ENCODE data around the gene LDLRAD4.
"Not testable (repeated sequence)": the region's sequence is repeated elsewhere in the genome, so short reads cannot be mapped to it uniquely, and the experiment has no call there.

Gene LDLRAD4

DNA sequence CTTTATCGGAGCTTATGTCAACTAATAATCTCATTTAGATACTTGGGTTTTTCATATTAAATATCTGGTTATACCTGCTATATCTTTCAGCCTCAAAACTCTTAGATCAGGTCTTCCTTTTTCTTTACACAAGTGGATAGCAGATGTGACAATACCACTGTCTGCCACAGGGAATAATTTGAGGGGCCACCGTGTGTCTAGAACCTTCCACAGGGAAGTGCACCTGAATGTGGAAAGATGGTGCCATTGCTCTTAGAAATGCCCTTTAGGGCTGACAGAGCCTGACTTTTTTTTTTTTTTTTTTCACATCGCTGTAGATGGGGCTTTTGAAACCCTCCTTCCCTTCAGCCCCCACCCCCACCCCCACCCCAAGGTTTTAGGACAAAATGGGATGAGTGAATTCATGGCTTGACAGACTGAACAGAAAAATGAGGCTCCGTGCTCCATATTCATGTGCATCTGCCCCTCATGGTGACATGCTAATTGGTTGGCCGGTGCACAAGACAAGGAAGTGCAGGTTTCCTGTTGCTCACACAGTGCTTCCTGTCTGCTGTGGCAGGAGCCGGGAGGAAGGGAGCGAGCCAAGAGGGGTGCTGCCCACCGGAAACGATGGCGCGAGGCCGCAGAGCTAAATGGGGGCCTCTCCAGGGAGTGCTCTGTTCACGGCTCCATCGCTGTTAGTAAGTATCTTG, 246.0 kb downstream of the LDLRAD4 start:
- DNase-seq (ENCODE audit: low read depth), result peak; percentile 62

DNA sequence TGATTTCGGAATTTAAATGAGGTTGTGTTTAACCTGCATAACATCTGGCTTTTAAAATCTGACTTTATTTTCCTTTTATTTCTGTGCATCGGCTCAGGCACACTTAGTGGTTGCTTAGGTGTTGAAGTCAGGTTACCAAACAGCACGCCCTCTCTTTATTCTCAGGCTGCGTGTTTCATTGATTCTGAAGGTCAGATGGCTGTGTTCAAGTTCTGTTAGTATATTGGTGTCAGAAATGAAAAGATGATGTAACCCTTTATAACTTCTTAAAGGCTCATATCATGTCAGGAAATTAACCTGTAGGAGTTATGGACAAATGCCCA, 246.5 kb downstream of the LDLRAD4 start:
- DNase-seq (ENCODE audit: low read depth), result no peak

DNA sequence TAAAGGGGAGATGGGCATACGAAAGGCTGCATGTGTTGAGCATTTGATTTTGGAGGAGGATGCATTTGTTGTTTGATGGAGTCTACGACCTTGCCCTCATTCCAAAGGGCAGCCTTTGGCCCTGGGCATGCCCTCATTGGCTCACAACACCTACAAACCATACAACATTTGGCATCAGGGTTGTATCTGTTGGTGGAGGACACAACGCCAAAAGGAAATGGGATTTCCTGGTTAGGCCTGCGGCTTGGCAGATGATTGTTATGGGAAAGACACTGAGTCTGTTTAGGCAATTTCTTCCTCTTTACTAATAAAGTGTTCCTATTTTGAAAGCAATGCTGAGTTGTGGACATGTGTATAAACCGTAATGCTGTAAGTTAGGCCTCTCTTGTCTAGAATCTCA, 246.9 kb downstream of the LDLRAD4 start:
- no peak for DNase-seq (ENCODE audit: low read depth)

DNA sequence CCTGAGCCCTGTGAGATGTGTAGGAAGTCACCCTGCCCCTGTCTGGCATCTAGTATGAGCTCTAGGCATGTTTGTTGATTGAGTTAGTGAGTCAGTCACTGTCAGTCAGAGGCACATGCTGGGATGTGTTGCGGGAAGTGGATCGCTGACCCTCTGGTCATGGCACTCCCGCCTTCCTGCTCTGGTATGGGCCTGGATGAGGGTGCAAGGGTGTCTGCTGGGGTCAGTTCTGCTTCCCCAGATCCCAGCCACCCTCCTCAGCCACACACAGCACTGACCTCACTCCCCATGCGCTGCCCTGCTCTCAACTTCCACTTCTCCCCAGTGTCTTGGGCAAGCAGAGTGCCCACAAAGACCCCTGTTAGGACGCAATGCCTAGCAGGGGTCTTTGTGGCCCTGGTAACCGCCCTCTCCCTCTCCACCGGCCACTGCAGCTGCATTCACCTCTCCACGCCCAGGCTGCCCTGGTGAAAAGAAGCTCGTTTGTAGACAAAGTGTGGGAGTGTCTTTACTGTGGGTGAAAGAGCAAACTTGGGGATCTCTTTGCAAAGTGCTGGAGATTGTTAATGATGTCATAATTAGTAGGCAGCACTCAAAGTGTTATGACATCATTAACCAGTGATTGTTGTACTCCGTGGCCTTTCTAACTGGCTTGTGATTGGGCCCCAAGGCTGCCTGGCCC, 252.1 kb downstream of the LDLRAD4 start:
- no peak for DNase-seq (ENCODE audit: low read depth)

DNA sequence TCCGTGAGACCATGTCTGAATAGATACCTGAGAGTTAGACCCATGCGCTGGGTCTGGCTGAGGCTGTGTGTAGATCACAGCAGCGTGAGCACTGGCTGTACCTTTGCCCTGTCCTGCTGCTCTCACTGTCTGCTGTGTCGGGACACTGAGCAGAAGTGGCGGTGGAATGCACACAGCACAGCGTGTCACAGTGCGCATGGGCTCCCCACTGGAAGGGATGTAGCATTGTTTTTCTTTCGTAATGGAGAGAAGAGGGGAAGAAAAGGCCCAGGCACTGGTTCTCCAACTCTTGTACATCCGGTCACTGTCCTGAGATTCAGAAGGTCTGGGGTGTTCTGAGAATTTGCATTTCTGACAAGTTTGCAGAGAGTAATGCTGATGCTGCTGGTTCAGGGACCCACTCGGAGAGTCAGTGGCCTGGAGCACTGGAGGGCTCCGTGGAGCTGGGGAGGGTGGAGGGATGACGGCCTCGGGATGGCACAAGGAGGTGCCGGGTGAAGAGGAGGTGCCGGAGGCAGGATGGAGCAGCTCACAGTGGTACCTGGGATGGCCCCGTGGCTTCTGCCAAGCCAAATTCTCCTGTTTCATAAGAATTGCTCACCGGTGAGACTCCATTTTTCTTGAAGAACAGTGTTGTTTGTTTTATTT, 252.8 kb downstream of the LDLRAD4 start:
- no peak for DNase-seq (ENCODE audit: low read depth)

DNA sequence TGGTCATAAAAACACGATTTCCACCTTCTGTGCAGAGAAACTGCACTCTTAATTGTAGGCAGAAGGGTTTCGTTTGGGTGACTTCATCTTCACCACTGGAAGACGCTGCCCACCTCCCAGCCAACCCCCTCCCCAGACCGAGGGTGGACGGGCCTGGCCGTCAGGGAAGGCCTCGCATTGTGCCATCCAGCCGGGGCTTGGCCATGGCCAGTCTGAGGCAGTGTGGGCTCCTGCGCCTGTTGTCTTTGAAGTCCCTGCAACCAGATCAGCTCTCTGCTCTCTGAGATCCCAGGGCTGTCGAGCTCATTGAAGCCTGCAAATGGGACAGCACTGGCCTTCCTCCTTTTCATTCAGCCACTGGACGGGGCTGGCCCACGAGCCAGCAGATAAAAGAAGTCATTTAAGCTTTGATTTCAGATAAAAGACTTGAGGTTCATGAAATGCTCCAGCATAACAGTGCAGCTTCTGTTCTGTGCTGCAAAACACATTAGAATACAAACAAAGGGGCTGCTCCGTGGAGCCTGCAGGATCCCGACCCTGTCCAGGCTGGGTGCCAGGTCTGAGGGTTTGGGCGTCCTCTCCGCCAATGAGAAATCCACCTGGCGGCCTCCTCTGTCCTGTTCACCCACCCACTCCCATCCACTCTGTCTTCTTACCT, 253.5 kb downstream of the LDLRAD4 start:
- no peak for DNase-seq (ENCODE audit: low read depth)

DNA sequence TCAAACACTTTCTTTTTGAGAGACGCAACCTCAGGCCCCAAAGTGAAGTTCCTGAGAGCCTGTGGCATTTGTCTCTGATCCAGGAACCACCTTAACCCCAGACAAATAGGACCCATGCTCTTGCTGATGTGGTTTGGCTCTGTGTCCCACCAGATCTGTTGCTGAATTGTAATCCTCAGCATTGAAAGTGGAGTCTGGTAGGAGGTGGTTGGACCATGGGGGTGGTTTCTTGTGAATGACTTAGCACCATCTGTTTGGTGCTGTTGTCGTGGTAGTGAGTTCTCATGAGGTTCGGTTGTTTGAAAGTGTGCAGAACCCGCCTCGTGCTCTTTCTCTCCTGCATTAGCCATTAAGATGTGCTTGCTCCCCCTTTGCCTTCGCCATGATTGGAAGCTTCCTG, 255.2 kb downstream of the LDLRAD4 start:
- DNase-seq (ENCODE audit: low read depth), result no peak

DNA sequence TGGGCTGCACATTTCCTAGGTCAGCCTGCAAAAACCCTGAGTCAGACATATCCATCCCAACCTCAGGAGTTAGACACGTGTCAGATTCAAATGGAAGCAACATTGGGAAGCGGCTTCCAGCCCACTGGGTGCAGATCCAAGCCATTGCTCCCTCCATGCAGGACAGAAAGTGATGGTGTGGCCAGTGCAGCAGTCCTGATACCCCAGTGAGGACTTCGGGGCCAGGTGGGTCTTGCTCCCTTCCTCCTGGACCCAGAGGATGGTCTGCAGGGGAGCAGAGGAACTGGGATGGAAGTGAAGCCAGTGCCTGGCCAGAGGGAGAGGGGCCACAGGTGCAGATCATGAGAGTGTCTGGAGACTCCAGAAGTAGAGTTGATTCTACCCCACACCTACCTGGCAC, 255.8 kb downstream of the LDLRAD4 start:
- DNase-seq (ENCODE audit: low read depth), result no peak

DNA sequence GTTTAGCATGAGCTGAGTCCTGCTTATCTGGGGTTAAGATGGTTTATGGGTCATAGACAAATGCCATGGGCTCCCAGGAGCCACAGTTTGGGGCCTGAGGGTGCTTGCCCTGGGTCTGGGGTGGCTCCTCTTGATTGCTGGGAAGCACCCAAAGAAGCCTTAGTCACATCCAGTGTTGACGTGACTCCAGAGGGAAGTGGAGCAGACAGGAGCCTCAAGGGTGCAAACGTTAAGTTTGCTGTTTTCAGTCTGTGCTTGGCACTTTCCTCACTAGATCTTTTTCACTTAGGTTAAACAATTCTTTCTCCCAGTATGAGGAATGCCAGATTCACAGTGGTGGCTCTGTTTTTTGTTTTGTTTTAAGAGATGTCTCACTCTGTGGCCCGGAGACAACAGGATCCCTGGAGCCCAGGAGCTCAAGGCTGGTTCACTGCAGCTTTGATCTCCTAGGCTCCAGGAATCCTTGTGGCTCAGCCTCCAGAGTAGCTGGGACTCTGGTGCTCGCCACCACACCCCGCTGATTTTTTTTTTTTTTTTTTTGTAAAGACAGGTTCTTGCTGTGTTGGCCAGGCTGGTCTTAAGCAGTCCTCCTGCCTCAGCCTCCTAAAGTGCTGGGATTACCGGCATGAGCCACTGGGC, 256.5 kb downstream of the LDLRAD4 start:
- no peak for DNase-seq (ENCODE audit: low read depth)

DNA sequence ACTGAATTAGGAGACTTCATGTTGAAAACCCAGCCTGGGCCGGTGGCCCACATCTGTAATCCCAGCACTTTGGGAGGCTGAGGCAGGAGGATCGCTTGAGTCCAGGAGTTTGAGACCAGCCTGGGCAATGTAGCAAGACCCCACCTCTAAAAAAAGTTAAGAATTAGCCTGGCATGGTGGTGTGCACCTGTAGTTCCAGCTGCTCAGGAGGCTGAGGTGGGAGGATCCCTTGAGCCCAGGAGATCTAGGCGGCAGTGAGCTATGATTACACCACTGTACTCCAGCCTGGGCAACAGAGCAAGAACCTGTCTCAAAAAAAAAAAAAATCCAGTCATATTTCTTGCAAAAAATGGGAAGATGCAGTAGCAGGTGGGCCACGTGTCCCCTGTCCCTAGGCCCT, 257.8 kb downstream of the LDLRAD4 start:
- DNase-seq (ENCODE audit: low read depth), result not testable (repeated sequence)

DNA sequence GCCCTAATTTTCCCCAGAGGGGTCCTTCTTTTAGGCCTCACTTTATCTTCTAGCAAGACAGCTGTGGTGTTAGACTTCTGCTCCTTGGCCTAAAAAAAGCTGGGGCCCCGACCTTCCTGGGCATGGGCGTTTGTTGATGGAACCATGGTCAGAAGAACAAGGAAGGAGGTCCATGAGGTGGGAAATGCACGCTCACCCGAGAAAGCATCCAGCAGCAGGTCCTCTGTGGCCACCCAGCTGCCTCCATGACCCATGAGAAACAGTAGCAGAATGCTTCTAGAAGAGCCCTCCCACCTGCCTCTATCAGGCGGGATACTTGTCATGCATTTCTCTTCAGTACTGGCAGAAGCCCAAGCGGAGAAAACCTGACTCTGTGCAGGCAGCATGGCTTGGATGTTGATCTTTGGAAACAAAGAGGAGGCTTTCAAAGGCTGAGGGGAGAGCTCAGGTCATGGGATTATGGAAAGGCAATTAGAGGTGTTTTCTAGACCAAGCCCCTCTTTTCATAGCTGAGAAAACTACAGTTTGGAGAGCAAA, 258.7 kb downstream of the LDLRAD4 start:
- DNase-seq (ENCODE audit: low read depth), result no peak

DNA sequence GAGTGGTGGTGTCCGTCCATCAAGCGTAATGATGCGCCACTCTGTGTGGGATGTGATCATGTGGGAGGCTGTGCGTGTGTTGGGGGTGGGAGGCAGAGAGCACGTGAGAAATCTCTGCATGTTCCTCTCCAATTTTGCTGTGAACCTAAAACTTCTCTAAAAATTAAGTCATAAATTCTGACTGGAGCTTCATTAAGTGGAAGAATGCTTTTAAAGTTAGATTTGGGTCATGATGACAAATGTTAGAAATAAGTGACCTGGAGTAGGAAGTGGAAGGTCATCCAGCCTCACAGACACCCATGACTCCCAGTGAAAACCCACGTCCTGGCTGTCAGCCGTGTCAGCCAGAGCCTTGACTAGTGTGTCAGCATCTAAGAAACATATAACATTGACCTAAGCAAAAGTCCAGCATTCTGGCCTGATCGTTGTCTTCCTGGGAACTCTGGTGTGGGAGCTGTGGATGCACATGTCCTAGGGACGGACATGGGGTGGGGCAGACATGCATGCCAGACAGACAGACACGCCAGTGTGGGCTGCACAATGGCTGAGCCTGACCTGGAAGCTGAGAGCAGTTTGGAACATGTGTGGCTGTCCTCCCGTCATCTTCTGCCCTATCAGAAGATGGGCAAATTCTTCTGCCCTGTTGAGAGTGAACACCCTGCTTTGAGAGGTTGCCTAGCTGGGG, 262.2 kb downstream of the LDLRAD4 start:
- DNase-seq (ENCODE audit: low read depth), result no peak

DNA sequence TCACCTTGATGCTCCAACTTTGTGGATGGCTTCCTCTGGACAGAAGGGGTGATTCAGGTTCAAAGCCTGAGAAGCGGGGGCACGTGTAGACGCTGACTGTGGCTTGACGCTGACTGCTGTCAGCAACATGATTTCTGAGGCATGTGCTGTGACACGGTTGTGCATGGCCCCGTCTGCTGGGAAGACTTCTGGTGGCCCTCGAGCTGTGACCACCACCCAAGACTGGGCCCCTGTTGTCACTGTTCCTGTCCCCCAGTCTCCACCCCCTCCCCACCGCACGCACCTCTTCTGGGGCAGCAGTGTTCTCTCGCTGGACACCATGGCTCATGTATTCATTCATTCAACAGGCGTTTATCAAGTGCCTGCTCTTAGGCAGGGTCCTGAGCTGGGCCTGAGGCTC, 262.8 kb downstream of the LDLRAD4 start:
- DNase-seq (ENCODE audit: low read depth), result no peak

DNA sequence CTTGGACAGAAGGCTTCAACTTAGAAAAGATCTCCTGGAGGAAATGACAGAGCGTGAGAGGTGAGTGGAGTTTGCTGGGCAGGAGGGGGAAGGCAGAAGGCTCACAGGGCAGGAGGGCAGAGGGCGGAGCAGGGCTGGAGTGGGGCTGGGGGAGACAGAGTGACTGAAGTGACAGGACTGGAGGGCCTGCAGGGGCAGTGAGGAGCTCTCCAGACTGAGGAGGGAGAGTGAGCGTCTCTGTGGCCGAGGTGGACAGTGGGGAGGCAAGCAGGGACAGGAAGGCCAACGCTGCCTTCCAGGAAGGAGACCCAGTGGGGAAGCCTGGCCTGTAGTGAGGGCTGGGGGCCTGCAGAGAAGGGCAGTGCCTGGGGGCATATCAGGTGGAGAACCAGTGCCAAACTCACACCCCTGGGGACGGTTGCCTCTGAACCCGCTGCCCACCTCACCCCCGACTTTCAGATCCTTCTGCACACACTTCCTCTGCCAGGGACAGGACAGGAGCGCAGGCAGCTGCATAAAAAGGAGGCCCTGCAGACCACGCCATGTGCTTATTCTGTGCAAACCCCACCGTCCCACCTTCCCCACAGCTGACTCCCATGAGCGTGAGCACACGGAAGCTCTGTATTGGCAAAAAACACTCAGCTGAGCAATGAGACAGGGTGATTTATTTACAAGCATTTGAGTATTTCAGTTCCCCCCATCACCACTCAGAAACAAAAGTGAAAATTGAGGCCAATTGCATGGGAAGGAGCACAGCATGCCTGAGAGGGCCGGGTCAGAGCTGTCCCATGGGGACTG, 263.5 kb downstream of the LDLRAD4 start:
- no peak for DNase-seq (ENCODE audit: low read depth)

DNA sequence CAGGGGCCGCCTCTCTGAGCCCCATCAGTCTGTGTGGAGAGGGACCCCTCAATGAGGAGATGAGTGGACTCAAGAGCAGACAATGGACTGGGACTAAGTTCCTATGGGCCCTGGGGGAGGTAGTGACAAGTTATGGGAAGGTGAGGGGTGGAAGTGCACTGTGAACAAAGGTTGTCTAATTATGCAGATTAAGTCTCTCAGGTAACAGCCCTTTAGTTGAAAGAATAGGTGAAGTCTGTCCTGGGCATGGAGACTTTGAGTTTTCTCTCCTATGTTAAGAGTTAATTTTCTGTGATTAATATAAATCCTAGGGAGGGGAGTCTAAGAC, 264.0 kb downstream of the LDLRAD4 start:
- DNase-seq (ENCODE audit: low read depth), result no peak

DNA sequence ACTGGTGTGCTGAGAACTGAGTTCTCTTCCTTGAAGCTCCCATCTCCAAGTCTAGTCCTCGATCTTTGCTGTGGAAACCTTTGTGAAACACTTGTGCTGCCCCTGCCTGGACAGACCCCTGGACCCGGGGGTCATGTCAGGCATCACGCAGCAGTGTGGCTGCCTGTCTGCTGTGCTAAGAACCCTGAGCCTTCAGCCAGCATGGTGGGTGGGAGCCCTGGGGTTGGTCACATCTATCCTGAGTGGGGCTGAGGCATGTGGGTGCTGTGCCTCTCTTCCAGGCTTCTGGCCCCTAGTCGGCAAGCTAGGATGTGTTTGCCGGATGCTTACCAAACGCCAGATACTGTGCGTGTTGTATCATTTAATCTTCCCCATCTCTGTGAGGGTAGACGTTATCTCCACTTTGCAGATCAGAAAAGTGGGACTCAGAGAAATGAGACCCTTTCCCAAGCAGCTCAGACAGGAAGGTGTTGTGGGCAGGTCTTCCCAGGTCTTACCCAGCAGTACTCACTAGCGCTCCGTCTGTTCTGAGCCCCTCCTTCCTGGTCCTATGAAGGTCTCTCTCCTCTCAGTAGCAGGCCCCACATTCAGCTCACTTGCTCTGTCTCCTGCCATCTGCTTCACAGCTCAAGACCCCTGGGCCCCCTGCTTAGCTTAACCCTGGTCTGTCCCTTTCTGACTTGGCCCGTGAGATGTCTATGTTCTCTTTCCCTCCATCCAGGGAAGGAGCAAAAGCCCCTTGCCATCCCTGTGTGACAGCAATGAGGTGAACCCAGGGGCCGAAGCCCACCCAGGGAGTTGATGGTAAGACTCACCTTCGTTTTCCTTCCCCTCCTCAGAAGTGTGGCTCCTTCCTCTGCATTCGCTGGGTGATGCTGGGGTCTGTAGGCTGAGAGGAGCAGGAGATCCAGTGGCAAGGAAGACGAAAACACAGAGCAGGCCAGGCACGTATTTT, 265.0 kb downstream of the LDLRAD4 start:
- no peak for DNase-seq (ENCODE audit: low read depth)

DNA sequence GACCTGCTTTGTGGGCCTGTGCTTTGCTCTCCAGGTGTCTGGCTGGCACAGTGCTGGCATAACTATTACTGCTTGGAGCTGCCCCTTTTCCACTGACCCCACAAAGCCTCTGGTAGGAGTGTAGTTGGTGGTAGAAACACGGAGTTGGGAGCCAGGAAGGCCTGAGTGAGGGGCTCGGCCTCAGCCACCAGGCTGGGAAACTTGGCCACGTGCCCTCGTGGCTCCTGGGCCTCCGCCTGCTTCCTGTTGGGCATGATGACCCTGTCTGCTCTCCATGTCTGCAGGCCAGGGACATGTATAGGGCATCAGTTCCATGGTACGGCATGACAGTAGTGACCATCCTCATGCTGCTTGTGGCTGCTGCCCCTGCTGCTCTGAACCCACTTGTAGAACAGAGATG, 266.6 kb downstream of the LDLRAD4 start:
- no peak for DNase-seq (ENCODE audit: low read depth)

DNA sequence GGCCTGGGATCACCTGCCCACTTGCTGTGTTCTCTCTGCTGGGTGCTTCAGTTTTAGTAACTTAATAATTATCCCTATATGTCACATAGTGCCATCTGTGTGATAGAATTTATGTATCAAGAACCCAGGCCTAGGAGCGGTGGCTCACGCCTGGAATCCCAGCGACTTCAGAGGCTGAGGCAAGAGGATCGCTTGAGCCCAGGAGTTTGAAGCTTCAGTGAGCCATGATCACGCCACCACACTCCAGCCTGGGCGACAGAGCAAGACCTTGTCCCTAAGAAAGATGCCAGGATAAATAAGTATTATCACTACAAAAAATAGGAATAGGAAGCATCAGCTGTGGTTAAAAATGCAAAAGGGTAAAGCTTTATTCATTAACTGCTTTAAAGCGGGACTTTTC, 267.0 kb downstream of the LDLRAD4 start:
- no peak for DNase-seq (ENCODE audit: low read depth)

DNA sequence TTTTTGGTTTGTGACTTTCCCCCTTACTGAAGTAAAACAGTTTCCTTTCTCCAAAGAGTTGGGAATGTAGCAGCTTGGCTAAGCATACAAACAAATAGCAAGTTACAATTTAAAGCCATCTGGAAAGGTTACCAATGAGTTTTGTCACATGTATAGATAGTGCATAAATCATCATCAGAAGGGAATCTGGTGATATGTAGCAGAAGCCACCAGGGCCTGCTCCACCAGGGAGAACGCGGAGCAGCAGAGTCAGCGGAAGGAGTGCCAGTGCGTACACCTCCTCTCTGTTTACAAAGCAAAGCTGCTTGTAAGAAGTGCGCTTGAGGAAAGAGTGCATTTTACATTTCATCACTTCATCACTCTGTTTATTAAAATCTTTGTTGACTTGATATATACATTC, 267.7 kb downstream of the LDLRAD4 start:
- DNase-seq (ENCODE audit: low read depth), result no peak

DNA sequence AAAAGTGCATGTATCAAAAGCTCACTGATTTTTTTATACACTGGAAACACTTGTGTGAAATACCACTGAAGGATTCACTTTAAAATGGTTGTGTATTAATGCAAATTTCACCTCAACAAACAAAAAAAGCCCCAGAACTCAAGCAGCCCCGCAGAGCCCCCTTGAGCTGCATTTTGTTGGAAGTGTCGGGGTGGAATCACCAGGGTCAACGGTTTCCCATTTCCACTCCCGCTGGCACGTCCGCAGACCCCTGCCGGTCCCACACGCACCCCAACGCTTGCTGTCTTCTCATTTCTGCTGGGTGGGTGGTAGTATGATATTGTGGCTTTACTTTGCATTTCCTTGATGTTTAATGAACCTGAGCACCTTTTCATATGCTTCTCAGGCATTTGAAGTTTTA, 268.1 kb downstream of the LDLRAD4 start:
- DNase-seq (ENCODE audit: low read depth), result no peak

All from activated T-cell treated with anti-CD3 and anti-CD28 coated beads for 48 hours (primary cell).